Cortex of kidney (tissue), 1 donor: Measurements from ENCODE around the gene RNF10.
"Not testable (repeated sequence)": the region's sequence is repeated elsewhere in the genome, so short reads cannot be mapped to it uniquely, and the experiment has no call there.

ENCODE experiments used
- DNase-seq: peaks from one replicate; lab custom pipeline; 2025; lab: John Stamatoyannopoulos, UW

The RNF10 gene

DNA sequence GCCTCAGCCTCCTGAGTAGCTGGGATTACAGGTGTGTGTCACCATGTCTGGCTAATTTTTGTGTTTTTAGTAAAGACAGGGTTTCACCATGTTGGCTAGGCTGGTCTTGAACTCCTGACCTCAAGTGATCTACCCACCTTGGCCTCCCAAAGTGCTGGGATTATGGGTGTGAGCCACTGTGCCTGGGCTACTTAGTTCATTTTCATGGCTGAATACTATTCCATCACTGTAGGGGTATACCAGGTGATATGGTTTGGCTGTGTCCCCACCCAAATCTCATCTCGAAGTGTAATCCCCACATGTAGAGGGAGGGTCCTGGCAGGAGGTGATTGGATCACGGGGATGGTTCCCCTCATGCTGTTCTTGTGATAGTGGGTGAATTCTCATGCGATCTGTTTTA lies 83.0 kb downstream of the RNF10 start:
- DNase-seq: not testable (repeated sequence)

GRCh38 chr12:120617767-120618166 lies 83.6 kb downstream of the RNF10 start:
- DNase-seq: not testable (repeated sequence)

DNA sequence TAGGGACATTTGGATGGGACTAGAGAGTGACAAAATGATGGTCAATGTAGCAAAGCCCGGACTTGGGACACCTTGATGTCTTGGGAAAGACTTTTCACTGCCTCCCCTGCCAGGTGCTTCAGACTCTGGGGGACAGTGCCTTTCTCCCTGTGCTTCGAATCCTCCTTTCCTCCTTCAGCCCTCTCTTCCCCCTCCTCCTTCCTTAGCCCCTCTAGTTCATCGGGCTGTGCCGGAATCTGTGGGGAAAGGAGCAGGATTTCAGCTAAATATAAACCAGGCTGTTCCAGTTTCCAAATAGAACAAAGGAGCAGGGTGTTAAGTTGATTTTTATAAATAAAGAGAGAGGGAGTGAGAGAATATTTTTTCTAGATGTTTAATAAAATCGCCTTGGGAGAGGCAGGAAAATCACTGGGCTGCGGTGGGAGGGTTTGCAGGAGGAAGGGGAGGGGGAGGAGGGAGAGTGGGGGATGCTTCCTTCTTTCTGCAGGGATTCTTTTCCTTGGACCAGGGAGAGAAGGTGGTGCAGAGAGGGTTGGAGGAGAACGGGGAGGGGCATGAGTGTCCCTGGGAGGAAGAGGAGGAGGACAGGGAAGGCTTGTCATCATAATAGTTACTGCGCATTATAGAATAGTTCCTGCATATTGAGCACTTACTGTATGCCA lies 84.9 kb downstream of the RNF10 start:
- DNase-seq: no peak

DNA sequence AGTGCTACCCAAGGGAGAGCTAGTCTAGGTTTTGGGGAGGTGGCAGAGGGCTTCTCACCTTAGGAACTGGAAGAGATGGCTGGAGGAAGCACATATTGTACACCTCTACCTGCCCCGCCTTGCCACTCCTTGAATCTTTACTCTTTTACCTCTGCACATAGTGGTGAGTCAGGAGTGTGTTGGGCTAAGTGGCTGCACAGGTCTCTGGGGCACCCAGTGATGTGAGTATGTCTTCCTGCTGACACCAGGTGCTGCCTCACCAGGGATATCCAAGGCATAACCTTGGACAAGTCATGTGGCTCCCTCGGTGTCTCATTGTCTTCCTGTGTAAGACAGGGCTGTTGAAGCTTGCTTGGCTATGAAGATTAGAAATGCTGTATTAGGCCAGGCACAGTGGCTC lies 86.5 kb downstream of the RNF10 start:
- no peak for DNase-seq

- no peak for DNase-seq
These were observed 91.6 kb downstream of the RNF10 start for GRCh38 chr12:120625557-120626419.
